Fibroblast of lung (primary cell): ENCODE results near the gene RAPGEF4.

Experiments
- EZH2 ChIP-seq: IDR thresholded peaks from 2 replicates; pipeline ENCODE4 v1.5.1; 2012; ENCODE audit warnings: low read length, control low read depth, mild to moderate bottlenecking; ENCODE audit errors: missing control alignments
- TF ChIP-seq, protein P1 (sequence below), 2 donors: IDR thresholded peaks in 1 of 2; conservative IDR thresholded peaks in 1 of 2; 1 replicate in 1 of 2; 2 replicates in 1 of 2; pipeline ENCODE4 v1.5.1; 2011 to 2012; ENCODE audit warnings: low read length in 2 of 2, control low read depth in 1 of 2, inconsistent platforms in 1 of 2, low read depth in 1 of 2, mild to moderate bottlenecking in 1 of 2

DNA sequence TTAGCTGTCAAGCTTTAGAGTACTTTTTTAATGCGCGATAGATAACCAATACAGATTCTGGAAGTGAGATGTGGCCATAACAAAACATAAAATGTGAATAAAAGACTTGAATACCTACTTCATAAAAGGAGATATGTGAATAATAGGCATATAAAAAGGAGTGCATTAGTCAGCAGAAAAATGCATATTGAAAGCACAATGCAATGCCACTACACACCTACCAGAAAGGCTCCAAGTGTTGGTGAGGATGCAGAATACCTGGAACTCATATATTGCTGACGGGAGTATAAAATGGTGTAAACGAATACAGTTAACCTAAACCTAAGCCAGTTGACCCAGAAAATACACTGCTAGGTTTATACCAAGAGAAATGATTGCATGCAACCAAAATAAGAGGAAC, 10.9 kb upstream of the RAPGEF4 start:
- no peak for TF ChIP-seq EZH2
- TF ChIP-seq, protein P1, sequence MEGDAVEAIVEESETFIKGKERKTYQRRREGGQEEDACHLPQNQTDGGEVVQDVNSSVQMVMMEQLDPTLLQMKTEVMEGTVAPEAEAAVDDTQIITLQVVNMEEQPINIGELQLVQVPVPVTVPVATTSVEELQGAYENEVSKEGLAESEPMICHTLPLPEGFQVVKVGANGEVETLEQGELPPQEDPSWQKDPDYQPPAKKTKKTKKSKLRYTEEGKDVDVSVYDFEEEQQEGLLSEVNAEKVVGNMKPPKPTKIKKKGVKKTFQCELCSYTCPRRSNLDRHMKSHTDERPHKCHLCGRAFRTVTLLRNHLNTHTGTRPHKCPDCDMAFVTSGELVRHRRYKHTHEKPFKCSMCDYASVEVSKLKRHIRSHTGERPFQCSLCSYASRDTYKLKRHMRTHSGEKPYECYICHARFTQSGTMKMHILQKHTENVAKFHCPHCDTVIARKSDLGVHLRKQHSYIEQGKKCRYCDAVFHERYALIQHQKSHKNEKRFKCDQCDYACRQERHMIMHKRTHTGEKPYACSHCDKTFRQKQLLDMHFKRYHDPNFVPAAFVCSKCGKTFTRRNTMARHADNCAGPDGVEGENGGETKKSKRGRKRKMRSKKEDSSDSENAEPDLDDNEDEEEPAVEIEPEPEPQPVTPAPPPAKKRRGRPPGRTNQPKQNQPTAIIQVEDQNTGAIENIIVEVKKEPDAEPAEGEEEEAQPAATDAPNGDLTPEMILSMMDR (conservative IDR thresholded peaks at IDR 0.05 in 1 of 2, IDR thresholded peaks at IDR 0.05 in 1 of 2; ENCODE audit: low read depth in 1 of 2, low read length in 2 of 2), result no peak
